Measurements from ENCODE around the gene DLL1.

The DLL1 gene

GRCh38 chr6:170238741-170239565 is 51.9 kb downstream of the DLL1 start:
- CTCF ChIA-PET, result interaction anchor here (1.5 kb wide), 1 partner anchor 12 kb away, joined by 4 read pairs; no protein-coding TSS in a partner anchor
- no peak for DNase-seq (ENCODE audit: low read depth, low spot score)
- no peak overlapping the region for H3K4me3 ChIP-seq (ENCODE audit: low read depth, low read length)
- TF ChIP-seq CTCF (IDR thresholded peaks at IDR 0.05; ENCODE audit: insufficient read depth, low read length, missing control alignments), result no peak
- POLR2A ChIA-PET, result no interaction called here

GRCh38 chr6:170237999-170238740 is 52.7 kb downstream of the DLL1 start:
- DNase-seq (ENCODE audit: low read depth, low spot score), result no peak
- CTCF ChIA-PET, result no interaction called here
- H3K4me3 ChIP-seq (ENCODE audit: low read depth, low read length), result no peak overlapping the region
- TF ChIP-seq CTCF (IDR thresholded peaks at IDR 0.05; ENCODE audit: insufficient read depth, low read length, missing control alignments), result no peak
- POLR2A ChIA-PET, result no interaction called here

- no peak for TF ChIP-seq CTCF (IDR thresholded peaks at IDR 0.05; ENCODE audit: insufficient read depth, low read length, missing control alignments)
- CTCF ChIA-PET, result no interaction called here
- no peak for DNase-seq (ENCODE audit: low read depth, low spot score)
- POLR2A ChIA-PET, result no interaction called here
- no peak overlapping the region for H3K4me3 ChIP-seq (ENCODE audit: low read depth, low read length)
These were observed 54.6 kb downstream of the DLL1 start for GRCh38 chr6:170236131-170236836.

GRCh38 chr6:170235391-170236125 is 55.3 kb downstream of the DLL1 start:
- CTCF ChIA-PET, result no interaction called here
- TF ChIP-seq CTCF (IDR thresholded peaks at IDR 0.05; ENCODE audit: insufficient read depth, low read length, missing control alignments), result no peak
- no peak overlapping the region for H3K4me3 ChIP-seq (ENCODE audit: low read depth, low read length)
- DNase-seq (ENCODE audit: low read depth, low spot score), result no peak
- POLR2A ChIA-PET, result no interaction called here

GRCh38 chr6:170234419-170234818 is 56.5 kb downstream of the DLL1 start:
- DNase-seq (ENCODE audit: low read depth, low spot score), result no peak
- POLR2A ChIA-PET, result no interaction called here
- no peak for TF ChIP-seq CTCF (IDR thresholded peaks at IDR 0.05; ENCODE audit: insufficient read depth, low read length, missing control alignments)
- no peak overlapping the region for H3K4me3 ChIP-seq (ENCODE audit: low read depth, low read length)
- CTCF ChIA-PET, result no interaction called here

All from AG04449 (cell line).